Esophagus muscularis mucosa (tissue), 4 donors: Measurements from ENCODE around the gene CDH16.

Source experiments
- EP300 ChIP-seq: sonication (generic); formaldehyde crosslinking; IDR thresholded peaks from one replicate; pipeline ENCODE4 v1.6.1; 2017; ENCODE audit warnings: antibody characterized with exemption
- POLR2A ChIP-seq: fragments of 450-650 bp; IDR thresholded peaks from one replicate; pipeline ENCODE4 v1.6.1; 2017; ENCODE audit warnings: antibody characterized with exemption, moderate library complexity, mild to moderate bottlenecking, low read depth
- POLR2AphosphoS5 ChIP-seq, 2 donors: sonication (generic); formaldehyde crosslinking; IDR thresholded peaks; one replicate each; pipeline ENCODE4 v1.6.1; 2017; ENCODE audit warnings: antibody characterized with exemption in 2 of 2
- TF ChIP-seq, protein P1 (sequence below), 3 experiments: fragments of 200-600 bp in 2 of 3; fragments of 450-650 bp in 1 of 3; sonication (generic) in 2 of 3; IDR thresholded peaks; one replicate each; pipeline ENCODE4 v1.5.1; 2017 to 2019; ENCODE audit warnings: antibody characterized with exemption in 3 of 3, mild to moderate bottlenecking in 2 of 3, moderate library complexity in 1 of 3

DNA sequence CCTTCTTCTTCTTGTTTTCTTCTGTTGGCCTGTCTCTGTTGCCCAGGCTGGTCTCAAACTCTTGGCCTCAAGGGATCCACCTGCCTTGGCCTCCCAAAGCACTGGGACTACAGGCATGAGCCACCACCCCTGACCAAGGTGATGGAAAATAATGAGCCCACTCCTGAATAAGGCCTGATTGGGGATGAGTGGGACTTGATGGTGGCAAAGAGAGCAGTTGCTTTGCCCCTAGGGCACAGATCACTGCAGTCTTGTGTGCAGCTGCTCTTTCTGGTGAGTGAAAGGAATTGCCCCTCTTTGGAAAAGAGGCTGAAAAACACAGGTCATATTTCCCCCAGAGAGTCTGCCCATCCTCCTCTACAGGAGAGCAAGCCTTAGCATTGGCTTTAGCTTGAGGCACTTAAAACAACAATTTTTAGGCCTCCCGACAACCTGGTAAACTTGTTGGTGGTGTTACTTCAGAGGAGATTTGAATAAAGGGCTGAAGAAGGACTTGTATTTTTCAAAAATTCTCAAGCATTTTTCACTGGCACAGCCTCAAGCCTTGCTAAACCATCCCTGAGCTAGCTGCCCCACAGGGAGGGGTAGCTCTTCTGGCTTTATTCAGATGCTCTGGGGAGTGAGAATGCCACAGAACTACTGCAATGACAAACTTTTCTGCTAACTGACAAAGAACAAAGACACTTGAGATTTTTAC lies 44.5 kb downstream of the CDH16 start:
- TF ChIP-seq, protein P1, sequence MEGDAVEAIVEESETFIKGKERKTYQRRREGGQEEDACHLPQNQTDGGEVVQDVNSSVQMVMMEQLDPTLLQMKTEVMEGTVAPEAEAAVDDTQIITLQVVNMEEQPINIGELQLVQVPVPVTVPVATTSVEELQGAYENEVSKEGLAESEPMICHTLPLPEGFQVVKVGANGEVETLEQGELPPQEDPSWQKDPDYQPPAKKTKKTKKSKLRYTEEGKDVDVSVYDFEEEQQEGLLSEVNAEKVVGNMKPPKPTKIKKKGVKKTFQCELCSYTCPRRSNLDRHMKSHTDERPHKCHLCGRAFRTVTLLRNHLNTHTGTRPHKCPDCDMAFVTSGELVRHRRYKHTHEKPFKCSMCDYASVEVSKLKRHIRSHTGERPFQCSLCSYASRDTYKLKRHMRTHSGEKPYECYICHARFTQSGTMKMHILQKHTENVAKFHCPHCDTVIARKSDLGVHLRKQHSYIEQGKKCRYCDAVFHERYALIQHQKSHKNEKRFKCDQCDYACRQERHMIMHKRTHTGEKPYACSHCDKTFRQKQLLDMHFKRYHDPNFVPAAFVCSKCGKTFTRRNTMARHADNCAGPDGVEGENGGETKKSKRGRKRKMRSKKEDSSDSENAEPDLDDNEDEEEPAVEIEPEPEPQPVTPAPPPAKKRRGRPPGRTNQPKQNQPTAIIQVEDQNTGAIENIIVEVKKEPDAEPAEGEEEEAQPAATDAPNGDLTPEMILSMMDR (IDR thresholded peaks at IDR 0.05): no peak
- TF ChIP-seq POLR2AphosphoS5 (IDR thresholded peaks at IDR 0.05) (no peak), POLR2A (no peak), EP300 (no peak)
